Fibroblast of the aortic adventitia (primary cell): ENCODE data around the gene RAPGEF3. TPM values are rescaled to one million over a fixed set of nuclear protein-coding genes. Genes with fewer than 3 reads are reported as not detected.

ENCODE experiments used
- DNase-seq: peaks from one replicate; pipeline ENCODE4 v3.0.0-alpha.2; 2010; ENCODE audit warnings: low read depth
- H3K4me3 ChIP-seq: 2 replicates; pipeline ENCODE4 v1.5.1; 2011; ENCODE audit warnings: low read depth, mild to moderate bottlenecking, control low read depth, low read length, moderate library complexity
- total RNA-seq: library from RNA; depleted of rRNA; stranded (reverse); fragments of >200 nt; gene quantifications from 2 replicates; pipeline ENCODE4 v1.2.3, GENCODE V29; 2012; ENCODE audit warnings: low replicate concordance
- TF ChIP-seq, protein P1 (sequence below): IDR thresholded peaks from 2 replicates; pipeline ENCODE4 v1.5.1; 2011; ENCODE audit warnings: mild to moderate bottlenecking, low read length, control low read depth, inconsistent platforms; ENCODE audit not compliant: insufficient read depth

RAPGEF3 gene
- total RNA-seq, 1 donor = 5.2 TPM

DNA sequence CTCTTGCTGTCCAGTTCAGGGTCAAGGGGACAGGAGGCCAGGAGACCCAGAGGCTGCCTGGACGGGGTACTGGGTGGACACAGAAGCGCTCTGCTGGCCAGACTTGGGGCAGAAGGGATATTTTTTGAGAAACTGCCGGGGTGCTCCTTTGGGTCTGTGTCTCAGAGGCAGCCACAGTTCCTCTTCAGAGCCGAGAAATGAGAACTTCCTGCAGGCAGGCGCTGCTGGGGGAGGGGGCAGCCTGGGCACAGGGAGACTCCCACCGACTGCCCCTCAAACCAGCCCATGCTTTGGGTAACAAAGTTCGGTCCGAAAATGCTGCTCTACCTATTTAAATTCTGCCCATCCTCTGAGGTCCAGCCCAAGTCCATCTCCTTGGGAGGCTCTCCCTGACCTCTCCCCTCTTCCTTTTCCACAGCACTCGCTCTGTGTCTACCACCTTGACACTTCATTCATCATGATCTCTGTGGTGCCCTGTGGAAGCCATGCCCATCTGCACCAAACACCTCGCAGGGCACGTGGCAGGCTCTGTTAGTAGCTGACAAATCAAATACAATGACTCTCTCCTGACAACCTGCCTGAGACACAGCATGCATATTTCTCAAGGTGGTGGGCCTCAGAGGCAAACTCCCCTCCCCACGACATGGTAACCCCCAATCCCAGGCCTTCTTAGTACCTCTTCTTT lies 44.7 kb upstream of the RAPGEF3 start:
- TF ChIP-seq, protein P1, sequence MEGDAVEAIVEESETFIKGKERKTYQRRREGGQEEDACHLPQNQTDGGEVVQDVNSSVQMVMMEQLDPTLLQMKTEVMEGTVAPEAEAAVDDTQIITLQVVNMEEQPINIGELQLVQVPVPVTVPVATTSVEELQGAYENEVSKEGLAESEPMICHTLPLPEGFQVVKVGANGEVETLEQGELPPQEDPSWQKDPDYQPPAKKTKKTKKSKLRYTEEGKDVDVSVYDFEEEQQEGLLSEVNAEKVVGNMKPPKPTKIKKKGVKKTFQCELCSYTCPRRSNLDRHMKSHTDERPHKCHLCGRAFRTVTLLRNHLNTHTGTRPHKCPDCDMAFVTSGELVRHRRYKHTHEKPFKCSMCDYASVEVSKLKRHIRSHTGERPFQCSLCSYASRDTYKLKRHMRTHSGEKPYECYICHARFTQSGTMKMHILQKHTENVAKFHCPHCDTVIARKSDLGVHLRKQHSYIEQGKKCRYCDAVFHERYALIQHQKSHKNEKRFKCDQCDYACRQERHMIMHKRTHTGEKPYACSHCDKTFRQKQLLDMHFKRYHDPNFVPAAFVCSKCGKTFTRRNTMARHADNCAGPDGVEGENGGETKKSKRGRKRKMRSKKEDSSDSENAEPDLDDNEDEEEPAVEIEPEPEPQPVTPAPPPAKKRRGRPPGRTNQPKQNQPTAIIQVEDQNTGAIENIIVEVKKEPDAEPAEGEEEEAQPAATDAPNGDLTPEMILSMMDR = no peak
- DNase-seq = no peak

GRCh38 chr12:47802312-47802711 lies 43.6 kb upstream of the RAPGEF3 start:
- DNase-seq = no peak
- TF ChIP-seq, protein P1 = peak; percentile 51
- no peak overlapping the region for H3K4me3 ChIP-seq

More for the DNA sequence above, 44.7 kb upstream of the RAPGEF3 start:
- H3K4me3 ChIP-seq = no peak overlapping the region

DNA sequence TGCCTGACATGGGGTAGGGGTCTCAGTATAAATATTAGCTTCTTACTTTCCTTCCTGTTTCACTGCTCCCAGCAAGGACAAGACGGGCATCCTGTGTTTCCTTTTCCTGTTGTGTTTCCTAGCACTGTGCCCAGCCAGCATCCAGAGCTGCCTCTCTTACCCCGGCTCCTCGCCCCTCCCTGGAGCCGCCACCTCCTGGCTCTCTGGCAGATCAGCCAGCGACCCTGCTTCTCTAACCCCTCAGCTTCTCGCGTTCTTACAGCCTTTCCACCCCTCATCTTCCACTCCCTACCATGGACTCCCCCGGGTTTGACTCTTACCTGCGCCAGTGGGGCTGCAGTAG lies 43.2 kb upstream of the RAPGEF3 start:
- TF ChIP-seq, protein P1 = no peak
- DNase-seq = no peak
- no peak overlapping the region for H3K4me3 ChIP-seq

- no peak overlapping the region for H3K4me3 ChIP-seq
- TF ChIP-seq, protein P1 = peak; percentile 44
- no peak for DNase-seq
Observed at GRCh38 chr12:47801170-47801903, 42.7 kb upstream of the RAPGEF3 start.

DNA sequence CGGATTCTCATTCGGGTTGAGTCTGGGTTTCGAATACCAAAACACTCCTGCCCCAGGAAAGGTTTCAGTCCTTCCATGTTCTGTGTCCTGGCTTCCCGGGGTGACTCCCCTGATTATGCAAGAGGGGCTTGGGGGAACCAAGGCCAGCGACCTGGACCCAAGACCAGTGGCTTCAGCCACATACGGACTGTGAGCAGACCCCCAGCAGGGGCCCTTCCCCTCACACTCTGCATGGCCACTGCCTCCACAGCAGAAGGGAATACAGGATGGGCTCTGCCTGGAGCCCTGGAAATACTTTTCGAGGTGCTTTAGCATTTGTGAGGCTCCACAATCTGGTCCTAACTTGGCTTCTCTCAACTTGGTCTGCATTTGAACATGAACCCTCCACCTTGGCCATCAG lies 41.9 kb upstream of the RAPGEF3 start:
- no peak overlapping the region for H3K4me3 ChIP-seq
- no peak for DNase-seq
- TF ChIP-seq, protein P1 = no peak

DNA sequence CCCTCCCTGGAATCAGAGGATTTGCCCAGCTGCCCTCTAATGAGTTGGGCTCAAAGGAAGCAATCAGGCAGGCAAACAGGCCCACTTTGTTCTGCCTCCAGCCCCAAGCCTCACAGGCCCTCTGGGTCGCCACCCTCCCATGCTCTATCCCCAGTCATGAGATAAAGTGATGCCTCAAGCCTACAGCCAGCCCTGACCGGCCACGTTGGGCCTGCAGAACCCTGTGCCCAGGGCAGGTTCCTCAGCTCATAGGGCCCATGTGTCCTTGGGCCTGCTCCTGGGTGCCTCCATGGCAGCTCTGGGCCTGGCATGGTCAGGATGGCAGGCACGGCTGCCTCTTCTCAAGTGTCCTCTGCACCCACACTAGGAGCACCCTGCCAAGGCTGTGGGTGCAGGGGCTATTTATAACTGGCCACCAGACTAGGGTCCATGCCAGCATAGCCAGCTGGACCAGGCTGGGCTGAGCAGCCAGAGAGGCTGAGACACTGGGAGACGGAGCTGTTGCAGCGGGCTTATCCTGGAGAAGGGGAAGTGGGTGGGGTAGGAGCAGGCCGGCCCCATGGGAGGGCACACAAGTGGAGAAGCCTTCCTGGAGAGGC lies 40.8 kb upstream of the RAPGEF3 start:
- TF ChIP-seq, protein P1 = no peak
- no peak overlapping the region for H3K4me3 ChIP-seq
- DNase-seq = peak; percentile 53
